ENCODE data around the gene ADPRH.

The ADPRH gene

GRCh38 chr3:119613872-119614271, 34.6 kb downstream of the ADPRH start:
- Histone ChIP-seq H3K36me3 (no peaks in the 10 kb centered on the region), H3K27me3 (no peaks in the 10 kb centered on the region), H3K4me3 (ENCODE audit: low read depth in 1 of 2, low read length in 1 of 2) (no peak overlapping the region), H3K9me3 (no peaks in the 10 kb centered on the region), H3K4me1 (ENCODE audit: control insufficient read depth in 1 of 2, insufficient read depth in 1 of 2, low read depth in 1 of 2, low read length in 1 of 2) (no peaks in the 10 kb centered on the region), H3K27ac (no peak overlapping the region)
- TF ChIP-seq CTCF (IDR thresholded peaks at IDR 0.05) = no peak

- Histone ChIP-seq H3K4me3 (ENCODE audit: low read depth in 1 of 2, low read length in 1 of 2) (no peak overlapping the region), H3K9me3 (no peaks in the 10 kb centered on the region), H3K27ac (no peak overlapping the region), H3K4me1 (ENCODE audit: control insufficient read depth in 1 of 2, insufficient read depth in 1 of 2, low read depth in 1 of 2, low read length in 1 of 2) (no peaks in the 10 kb centered on the region), H3K27me3 (no peaks in the 10 kb centered on the region), H3K36me3 (no peaks in the 10 kb centered on the region)
- TF ChIP-seq CTCF (IDR thresholded peaks at IDR 0.05) = no peak
These were observed 36.8 kb downstream of the ADPRH start for GRCh38 chr3:119616056-119616455.

GRCh38 chr3:119619094-119619493, 39.8 kb downstream of the ADPRH start:
- H3K27me3 ChIP-seq = no peaks in the 10 kb centered on the region
- no peaks in the 10 kb centered on the region for H3K4me1 ChIP-seq (ENCODE audit: control insufficient read depth in 1 of 2, insufficient read depth in 1 of 2, low read depth in 1 of 2, low read length in 1 of 2)
- H3K9me3 ChIP-seq = no peaks in the 10 kb centered on the region
- no peak for TF ChIP-seq CTCF (IDR thresholded peaks at IDR 0.05)
- no peak overlapping the region for H3K27ac ChIP-seq
- no peaks in the 10 kb centered on the region for H3K36me3 ChIP-seq
- H3K4me3 ChIP-seq (ENCODE audit: low read depth in 1 of 2, low read length in 1 of 2) = no peak overlapping the region

GRCh38 chr3:119620899-119621298, 41.6 kb downstream of the ADPRH start:
- no peaks in the 10 kb centered on the region for H3K36me3 ChIP-seq
- H3K4me3 ChIP-seq (ENCODE audit: low read depth in 1 of 2, low read length in 1 of 2) = no peak overlapping the region
- H3K27ac ChIP-seq = no peak overlapping the region
- TF ChIP-seq CTCF (IDR thresholded peaks at IDR 0.05) = no peak
- H3K4me1 ChIP-seq (ENCODE audit: control insufficient read depth in 1 of 2, insufficient read depth in 1 of 2, low read depth in 1 of 2, low read length in 1 of 2) = no peaks in the 10 kb centered on the region
- H3K27me3 ChIP-seq = no peaks in the 10 kb centered on the region
- no peaks in the 10 kb centered on the region for H3K9me3 ChIP-seq

- H3K9me3 ChIP-seq = no peaks in the 10 kb centered on the region
- no peaks in the 10 kb centered on the region for H3K36me3 ChIP-seq
- H3K27me3 ChIP-seq = no peaks in the 10 kb centered on the region
- no peak for TF ChIP-seq CTCF (IDR thresholded peaks at IDR 0.05)
- no peak overlapping the region for H3K4me3 ChIP-seq (ENCODE audit: low read depth in 1 of 2, low read length in 1 of 2)
- H3K27ac ChIP-seq = no peak overlapping the region
- peaks cover 4 to 13% of the 10 kb centered on the region in 2 experiments for H3K4me1 ChIP-seq (ENCODE audit: control insufficient read depth in 1 of 2, insufficient read depth in 1 of 2, low read depth in 1 of 2, low read length in 1 of 2)
These were observed 44.9 kb downstream of the ADPRH start for GRCh38 chr3:119624002-119624720.

Measured in neutrophil (primary cell).